DOHH2 (cell line): ENCODE data around the gene LRMDA.

ENCODE experiments used
- H3F3A ChIP-seq: fragments of 200-600 bp; sonication (generic), shearing (Covaris generic); 2 replicates; pipeline ENCODE4 v1.6.0; 2016; ENCODE audit warnings: antibody characterized with exemption, mild to moderate bottlenecking; ENCODE audit not compliant: control insufficient read depth, insufficient read depth
- H3K27ac ChIP-seq: fragments of 200-600 bp; sonication (generic); 2 replicates; pipeline ENCODE4 v1.5.1; 2014; ENCODE audit warnings: low read depth, mild to moderate bottlenecking, low read length, moderate library complexity
- H3K27me3 ChIP-seq: fragments of 200-600 bp; sonication (generic); 2 replicates; pipeline ENCODE4 v1.6.1; 2014; ENCODE audit warnings: mild to moderate bottlenecking, low read length, mixed read lengths; ENCODE audit not compliant: control insufficient read depth
- H3K36me3 ChIP-seq: fragments of 200-600 bp; sonication (generic); 2 replicates; pipeline ENCODE4 v1.6.1; 2014; ENCODE audit warnings: mild to moderate bottlenecking, low read length, moderate library complexity, mixed read lengths; ENCODE audit not compliant: control insufficient read depth
- H3K4me1 ChIP-seq: fragments of 200-600 bp; sonication (generic); 2 replicates; pipeline ENCODE4 v1.6.1; 2014; ENCODE audit warnings: mild to moderate bottlenecking, low read length, mixed read lengths; ENCODE audit not compliant: control insufficient read depth
- H3K4me2 ChIP-seq: fragments of 200-600 bp; sonication (generic); 2 replicates; pipeline ENCODE4 v1.6.0; 2014; ENCODE audit warnings: mild to moderate bottlenecking, low read length, moderate library complexity
- H3K4me3 ChIP-seq: fragments of 200-600 bp; sonication (generic); 2 replicates; pipeline ENCODE4 v1.5.1; 2014; ENCODE audit warnings: mild to moderate bottlenecking, low read length, mixed read lengths
- H3K79me2 ChIP-seq: fragments of 200-600 bp; sonication (generic); 2 replicates; pipeline ENCODE4 v1.6.1; 2014; ENCODE audit warnings: mild to moderate bottlenecking, low read length, mixed read lengths; ENCODE audit not compliant: control insufficient read depth
- H3K9me2 ChIP-seq: fragments of 200-600 bp; sonication (generic); replicated peaks from 2 replicates; pipeline ENCODE4 v1.6.1; 2014; ENCODE audit warnings: mild to moderate bottlenecking, low read length, mixed read lengths; ENCODE audit not compliant: control insufficient read depth
- H3K9me3 ChIP-seq: fragments of 200-600 bp; sonication (generic); 2 replicates; pipeline ENCODE4 v1.6.1; 2014; ENCODE audit warnings: antibody characterized with exemption, low read length, mixed read lengths; ENCODE audit not compliant: control insufficient read depth, insufficient read depth
- H4K20me1 ChIP-seq: fragments of 200-600 bp; sonication (generic); 2 replicates; pipeline ENCODE4 v1.6.0; 2014; ENCODE audit warnings: low read depth, mild to moderate bottlenecking, antibody characterized with exemption, low read length, moderate library complexity; ENCODE audit not compliant: control insufficient read depth, insufficient read depth
- EZH2phosphoT487 ChIP-seq: fragments of 200-600 bp; sonication (generic); IDR thresholded peaks from 2 replicates; pipeline ENCODE4 v1.6.1; 2017; ENCODE audit warnings: borderline replicate concordance, mild to moderate bottlenecking, antibody characterized with exemption, low read length, moderate library complexity, mixed read lengths
- TF ChIP-seq, protein P1 (sequence below): fragments of 200-600 bp; sonication (generic); IDR thresholded peaks from one replicate; pipeline ENCODE4 v1.5.1; 2014; ENCODE audit warnings: antibody characterized with exemption, mild to moderate bottlenecking, low read depth, low read length; ENCODE audit not compliant: poor library complexity, severe bottlenecking

The LRMDA gene

DNA sequence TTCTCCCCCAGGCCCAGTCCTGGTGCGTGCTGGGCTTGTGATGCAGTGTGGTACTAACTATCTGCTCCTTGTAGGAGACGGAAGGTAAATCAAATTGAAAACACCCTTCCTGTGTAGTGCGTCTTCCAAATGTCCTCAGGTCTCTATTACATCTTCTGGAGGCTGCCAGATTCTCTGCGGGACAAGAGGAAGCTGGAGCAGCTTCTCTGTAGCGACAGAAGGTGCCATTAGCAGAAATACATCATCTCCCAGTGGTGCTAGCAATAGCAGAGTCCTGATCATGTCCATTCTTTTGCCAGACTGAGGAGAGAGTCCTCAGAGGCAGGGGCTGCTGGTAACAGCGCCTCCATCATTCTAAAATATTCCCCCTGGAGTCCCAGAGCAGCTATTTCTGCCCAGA, 675.2 kb downstream of the LRMDA start:
- no peak overlapping the region for H3K4me2 ChIP-seq
- H3K9me2 ChIP-seq: no peaks in the 10 kb centered on the region
- no peaks in the 10 kb centered on the region for H4K20me1 ChIP-seq
- no peaks in the 10 kb centered on the region for H3K9me3 ChIP-seq
- H3K36me3 ChIP-seq: no peaks in the 10 kb centered on the region
- TF ChIP-seq, protein P1, sequence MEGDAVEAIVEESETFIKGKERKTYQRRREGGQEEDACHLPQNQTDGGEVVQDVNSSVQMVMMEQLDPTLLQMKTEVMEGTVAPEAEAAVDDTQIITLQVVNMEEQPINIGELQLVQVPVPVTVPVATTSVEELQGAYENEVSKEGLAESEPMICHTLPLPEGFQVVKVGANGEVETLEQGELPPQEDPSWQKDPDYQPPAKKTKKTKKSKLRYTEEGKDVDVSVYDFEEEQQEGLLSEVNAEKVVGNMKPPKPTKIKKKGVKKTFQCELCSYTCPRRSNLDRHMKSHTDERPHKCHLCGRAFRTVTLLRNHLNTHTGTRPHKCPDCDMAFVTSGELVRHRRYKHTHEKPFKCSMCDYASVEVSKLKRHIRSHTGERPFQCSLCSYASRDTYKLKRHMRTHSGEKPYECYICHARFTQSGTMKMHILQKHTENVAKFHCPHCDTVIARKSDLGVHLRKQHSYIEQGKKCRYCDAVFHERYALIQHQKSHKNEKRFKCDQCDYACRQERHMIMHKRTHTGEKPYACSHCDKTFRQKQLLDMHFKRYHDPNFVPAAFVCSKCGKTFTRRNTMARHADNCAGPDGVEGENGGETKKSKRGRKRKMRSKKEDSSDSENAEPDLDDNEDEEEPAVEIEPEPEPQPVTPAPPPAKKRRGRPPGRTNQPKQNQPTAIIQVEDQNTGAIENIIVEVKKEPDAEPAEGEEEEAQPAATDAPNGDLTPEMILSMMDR: no peak
- TF ChIP-seq EZH2phosphoT487: no peak
- H3K27ac ChIP-seq: no peak overlapping the region
- H3K4me1 ChIP-seq: no peaks in the 10 kb centered on the region
- no peaks in the 10 kb centered on the region for H3K27me3 ChIP-seq
- no peaks in the 10 kb centered on the region for H3F3A ChIP-seq
- H3K79me2 ChIP-seq: no peaks in the 10 kb centered on the region
- no peak overlapping the region for H3K4me3 ChIP-seq

DNA sequence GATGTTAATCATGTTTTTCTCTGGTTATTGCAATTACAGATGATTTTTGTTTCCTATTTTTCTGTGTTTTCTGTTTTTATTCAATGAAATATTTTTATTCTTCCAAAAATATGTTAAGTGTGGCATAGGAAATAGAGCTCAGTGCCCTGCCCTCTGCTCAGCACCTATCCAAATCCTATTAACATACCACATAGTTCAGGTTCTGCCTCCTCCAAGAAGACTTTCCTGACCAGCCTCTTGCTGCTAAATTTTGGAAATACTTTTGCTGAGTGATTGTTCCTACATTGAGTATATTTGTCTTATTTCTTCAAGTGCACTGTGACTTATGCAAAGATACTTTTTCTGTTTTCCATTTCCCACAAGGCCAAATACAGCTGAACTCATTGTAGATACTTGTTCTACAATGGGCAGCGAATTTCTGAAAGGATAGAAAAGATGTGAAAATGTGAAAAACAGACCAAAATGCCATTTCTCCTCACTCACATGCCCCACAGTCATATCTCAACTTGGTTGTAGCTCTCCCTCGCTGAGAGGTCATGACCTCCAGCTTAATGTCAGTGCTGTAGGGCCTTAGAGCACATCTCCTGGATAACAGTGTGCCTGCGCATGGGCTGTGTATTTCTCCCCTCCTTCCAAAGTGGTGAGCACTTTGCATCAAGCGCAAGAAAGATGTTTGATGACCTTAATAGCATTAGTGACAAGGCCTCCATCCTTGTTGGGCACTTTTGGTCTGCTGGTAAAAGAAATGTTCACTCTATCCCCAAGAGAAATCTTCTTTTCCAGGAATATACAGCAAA, 677.3 kb downstream of the LRMDA start:
- Histone ChIP-seq H3K4me2 (no peak overlapping the region), H3K27me3 (no peaks in the 10 kb centered on the region), H3K79me2 (no peaks in the 10 kb centered on the region), H3K9me3 (no peaks in the 10 kb centered on the region), H4K20me1 (no peaks in the 10 kb centered on the region), H3K9me2 (no peaks in the 10 kb centered on the region), H3K4me1 (no peaks in the 10 kb centered on the region), H3K36me3 (no peaks in the 10 kb centered on the region), H3K4me3 (no peak overlapping the region), H3F3A (no peaks in the 10 kb centered on the region), H3K27ac (no peak overlapping the region)
- TF ChIP-seq, protein P1: no peak
- TF ChIP-seq EZH2phosphoT487: no peak

DNA sequence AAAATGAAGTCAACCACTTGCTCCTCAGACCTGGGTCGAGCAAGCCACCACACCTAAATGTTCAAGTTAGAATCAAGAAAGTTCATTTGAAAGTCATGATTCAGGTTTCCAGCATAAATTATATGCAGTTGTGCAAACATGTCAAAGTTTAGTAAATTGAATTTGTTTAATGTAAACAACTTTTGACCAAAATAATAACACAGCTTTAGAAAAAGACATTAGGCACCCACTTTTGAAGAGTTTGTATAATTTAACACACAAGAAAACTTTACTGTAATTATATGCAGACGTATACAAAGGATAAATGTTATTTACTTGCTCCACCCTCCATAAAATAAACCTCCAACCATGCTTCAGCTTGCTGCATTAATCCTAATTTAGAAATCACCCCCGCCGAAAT, 680.0 kb downstream of the LRMDA start:
- Histone ChIP-seq H3K4me1 (no peaks in the 10 kb centered on the region), H3F3A (no peaks in the 10 kb centered on the region), H3K36me3 (no peaks in the 10 kb centered on the region), H3K27ac (no peak overlapping the region), H3K9me3 (no peaks in the 10 kb centered on the region), H4K20me1 (no peaks in the 10 kb centered on the region), H3K27me3 (no peaks in the 10 kb centered on the region), H3K4me2 (no peak overlapping the region), H3K79me2 (no peaks in the 10 kb centered on the region), H3K4me3 (no peak overlapping the region), H3K9me2 (no peaks in the 10 kb centered on the region)
- TF ChIP-seq EZH2phosphoT487: no peak
- TF ChIP-seq, protein P1: no peak
